ENCODE measurements around the gene TTL.
"Not testable (repeated sequence)": the region's sequence is repeated elsewhere in the genome, so short reads cannot be mapped to it uniquely, and the experiment has no call there.

TTL gene

GRCh38 chr2:112520234-112520783, 38.4 kb downstream of the TTL start:
- no peak for DNase-seq (ENCODE audit: low read depth in 2 of 2)

- no peak for DNase-seq (ENCODE audit: low read depth in 2 of 2)
Measured at GRCh38 chr2:112523291-112523777, 41.4 kb downstream of the TTL start.

GRCh38 chr2:112524276-112524675, 42.3 kb downstream of the TTL start:
- not testable (repeated sequence) for DNase-seq (ENCODE audit: low read depth in 2 of 2)

- DNase-seq (ENCODE audit: low read depth in 2 of 2): no peak
Measured at GRCh38 chr2:112528541-112528940, 46.6 kb downstream of the TTL start.

GRCh38 chr2:112529757-112530156, 47.8 kb downstream of the TTL start:
- DNase-seq (ENCODE audit: low read depth in 2 of 2): no peak

- no peak for DNase-seq (ENCODE audit: low read depth in 2 of 2)
Measured at GRCh38 chr2:112530728-112531127, 48.8 kb downstream of the TTL start.

- DNase-seq (ENCODE audit: low read depth in 2 of 2): no peak
Measured at GRCh38 chr2:112534826-112535225, 52.9 kb downstream of the TTL start.

- DNase-seq (ENCODE audit: low read depth in 2 of 2): not testable (repeated sequence)
Measured at GRCh38 chr2:112536665-112537064, 54.7 kb downstream of the TTL start.

GRCh38 chr2:112539306-112539705, 57.4 kb downstream of the TTL start:
- DNase-seq (ENCODE audit: low read depth in 2 of 2): no peak

GRCh38 chr2:112540906-112541305, 59.0 kb downstream of the TTL start:
- no peak for DNase-seq (ENCODE audit: low read depth in 2 of 2)

- DNase-seq (ENCODE audit: low read depth in 2 of 2): peak; percentile 24 to 44
Measured at GRCh38 chr2:112541315-112542122, 59.6 kb downstream of the TTL start.

- peak; percentile 43 to 46 for DNase-seq (ENCODE audit: low read depth in 2 of 2)
Measured at GRCh38 chr2:112542123-112542983, 60.4 kb downstream of the TTL start, which contains the start of gene POLR1B. Gene POLR1B (plus strand): TSS chr2:112542465. CDS start chr2:112542495, 30 bp downstream.

GRCh38 chr2:112542984-112543661, 61.2 kb downstream of the TTL start:
- no peak for DNase-seq (ENCODE audit: low read depth in 2 of 2)

GRCh38 chr2:112547333-112547732, 65.4 kb downstream of the TTL start:
- DNase-seq (ENCODE audit: low read depth in 2 of 2): no peak

- DNase-seq (ENCODE audit: low read depth in 2 of 2): no peak
Measured at GRCh38 chr2:112548980-112549379, 67.0 kb downstream of the TTL start.

- no peak for DNase-seq (ENCODE audit: low read depth in 2 of 2)
Measured at GRCh38 chr2:112566104-112566503, 84.1 kb downstream of the TTL start.

GRCh38 chr2:112566508-112566907, 84.6 kb downstream of the TTL start:
- not testable (repeated sequence) for DNase-seq (ENCODE audit: low read depth in 2 of 2)

GRCh38 chr2:112572005-112572404, 90.0 kb downstream of the TTL start:
- no peak for DNase-seq (ENCODE audit: low read depth in 2 of 2)

- DNase-seq (ENCODE audit: low read depth in 2 of 2): no peak
Measured at GRCh38 chr2:112577756-112578155, 95.8 kb downstream of the TTL start.

GRCh38 chr2:112579241-112579640, 97.3 kb downstream of the TTL start:
- no peak for DNase-seq (ENCODE audit: low read depth in 2 of 2)

- DNase-seq (ENCODE audit: low read depth in 2 of 2): no peak
Measured at GRCh38 chr2:112580084-112580483, 98.1 kb downstream of the TTL start.

- peak in 1 of 2 donors; percentile 6 for DNase-seq (ENCODE audit: low read depth in 2 of 2)
Measured at GRCh38 chr2:112582314-112582746, 100.4 kb downstream of the TTL start.

Measured in stimulated activated CD4-positive, alpha-beta T cell treated with anti-CD3 and anti-CD28 coated beads, Interleukin-1b, Interleukin-23, amount 100 ng/mL, for 1 hour (primary cell).